GM19351 (cell line): ENCODE data around the gene SERPINA7.
"Not testable (repeated sequence)": the region's sequence is repeated elsewhere in the genome, so short reads cannot be mapped to it uniquely, and the experiment has no call there.

ENCODE experiments used
- ATAC-seq: cut with Tn5 transposase; IDR thresholded peaks from one replicate; pipeline ENCODE4 v1.9.1; 2021; ENCODE audit warnings: mild to moderate bottlenecking, moderate library complexity; ENCODE audit not compliant: unreplicated experiment

Gene SERPINA7

GRCh38 chrX:106038625-106039024 is at the start of gene SERPINA7:
TSS of gene SERPINA7 (minus strand) at chrX:106038727. CDS start at chrX:106037058, 1,669 bp downstream.
- ATAC-seq = no peak

GRCh38 chrX:106069048-106069447 is 30.5 kb upstream of the SERPINA7 start:
- ATAC-seq = no peak

GRCh38 chrX:106050054-106050453 is 11.5 kb upstream of the SERPINA7 start:
- ATAC-seq = no peak

GRCh38 chrX:106042296-106042695 is 3.8 kb upstream of the SERPINA7 start:
- ATAC-seq = no peak

- no peak for ATAC-seq
These were observed 2.3 kb upstream of the SERPINA7 start for GRCh38 chrX:106040861-106041260.

- ATAC-seq = no peak
These were observed 1.4 kb upstream of the SERPINA7 start for GRCh38 chrX:106039920-106040319.

GRCh38 chrX:106037835-106038473 is 573 bp downstream of the SERPINA7 start:
- no peak for ATAC-seq

- ATAC-seq = no peak
These were observed 1.8 kb downstream of the SERPINA7 start for GRCh38 chrX:106036716-106037115.

GRCh38 chrX:106035064-106035463 is 3.5 kb downstream of the SERPINA7 start:
- no peak for ATAC-seq

GRCh38 chrX:106023947-106024346 is 14.6 kb downstream of the SERPINA7 start:
- no peak for ATAC-seq

- no peak for ATAC-seq
These were observed 16.3 kb downstream of the SERPINA7 start for GRCh38 chrX:106022238-106022637.

GRCh38 chrX:106014119-106014775 is 24.3 kb downstream of the SERPINA7 start:
- no peak for ATAC-seq

GRCh38 chrX:106009145-106009544 is 29.4 kb downstream of the SERPINA7 start:
- no peak for ATAC-seq

GRCh38 chrX:106007815-106008214 is 30.7 kb downstream of the SERPINA7 start:
- ATAC-seq = no peak

- no peak for ATAC-seq
These were observed 32.8 kb downstream of the SERPINA7 start for GRCh38 chrX:106005684-106006083.

- ATAC-seq = not testable (repeated sequence)
These were observed 37.9 kb downstream of the SERPINA7 start for GRCh38 chrX:106000609-106001008.

- no peak for ATAC-seq
These were observed 38.3 kb downstream of the SERPINA7 start for GRCh38 chrX:106000203-106000602.

GRCh38 chrX:105999294-105999693 is 39.2 kb downstream of the SERPINA7 start:
- no peak for ATAC-seq

GRCh38 chrX:105988487-105988886 is 50.0 kb downstream of the SERPINA7 start:
- ATAC-seq = not testable (repeated sequence)
